ENCODE data around the gene LAPTM4A.
"Not testable (repeated sequence)": the region's sequence is repeated elsewhere in the genome, so short reads cannot be mapped to it uniquely, and the experiment has no call there.

LAPTM4A gene

GRCh38 chr2:20050104-20050645 is 1.3 kb downstream of the LAPTM4A start:
- DNase-seq = peak; percentile 13

GRCh38 chr2:20049637-20050036 is 1.8 kb downstream of the LAPTM4A start:
- no peak for DNase-seq

- no peak for DNase-seq
Observed at GRCh38 chr2:20048488-20049448, 2.7 kb downstream of the LAPTM4A start.

GRCh38 chr2:20045712-20046292 is 5.6 kb downstream of the LAPTM4A start:
- not testable (repeated sequence) for DNase-seq

GRCh38 chr2:20044778-20045177 is 6.7 kb downstream of the LAPTM4A start:
- DNase-seq = no peak

- no peak for DNase-seq
Observed at GRCh38 chr2:20042531-20042930, 8.9 kb downstream of the LAPTM4A start.

GRCh38 chr2:20040489-20041172 is 10.8 kb downstream of the LAPTM4A start:
- DNase-seq = no peak

- no peak for DNase-seq
Observed at GRCh38 chr2:20037660-20038059, 13.8 kb downstream of the LAPTM4A start.

GRCh38 chr2:20035955-20036666 is 15.3 kb downstream of the LAPTM4A start:
- no peak for DNase-seq

GRCh38 chr2:20034821-20035220 is 16.6 kb downstream of the LAPTM4A start:
- no peak for DNase-seq

- DNase-seq = no peak
Observed at GRCh38 chr2:20034218-20034617, 17.2 kb downstream of the LAPTM4A start.

- no peak for DNase-seq
Observed at GRCh38 chr2:20033322-20033721, 18.1 kb downstream of the LAPTM4A start.

- DNase-seq = no peak
Observed at GRCh38 chr2:20030224-20030623, 21.2 kb downstream of the LAPTM4A start.

GRCh38 chr2:20027705-20028434 is 23.6 kb downstream of the LAPTM4A start:
- DNase-seq = no peak

- DNase-seq = no peak
Observed at GRCh38 chr2:20027260-20027677, 24.2 kb downstream of the LAPTM4A start.

- DNase-seq = no peak
Observed at GRCh38 chr2:20025065-20025786, 26.2 kb downstream of the LAPTM4A start.

- DNase-seq = no peak
Observed at GRCh38 chr2:20023688-20024087, 27.7 kb downstream of the LAPTM4A start.

GRCh38 chr2:20021405-20022009 is 29.9 kb downstream of the LAPTM4A start:
- no peak for DNase-seq

GRCh38 chr2:20019747-20020146 is 31.7 kb downstream of the LAPTM4A start:
- DNase-seq = no peak

GRCh38 chr2:20018601-20019152 is 32.8 kb downstream of the LAPTM4A start:
- DNase-seq = no peak
